ENCODE results near the gene LDLRAD3. TPM values are rescaled to one million over a fixed set of nuclear protein-coding genes. Genes with fewer than 3 reads are reported as not detected.

LDLRAD3 gene
- total RNA-seq, 2 donors from 2014 or later, result 19.2 to 30.6 TPM

- TF ChIP-seq CTCF (conservative IDR thresholded peaks at IDR 0.05), result no peak
- no peak overlapping the region for H3K27ac ChIP-seq (ENCODE audit: low read depth, low read length)
- no peak overlapping the region for H3K4me3 Mint-ChIP-seq
- H3K9ac ChIP-seq (ENCODE audit: extremely low read depth, low read length, poor library complexity, severe bottlenecking), result no peak overlapping the region
- H3K4me1 ChIP-seq (ENCODE audit: control insufficient read depth, insufficient read depth, low read length), result peaks cover 3% of the 10 kb centered on the region
- no peak overlapping the region for H3K4me3 ChIP-seq (ENCODE audit: low read length)
- 96 to 98% methylated on average over 5 to 11 of the region's 11 CpGs for WGBS, 2 experiments (ENCODE audit: insufficient coverage in 1 of 2, insufficient read length in 1 of 2)
- H3K36me3 Mint-ChIP-seq (ENCODE audit: low read depth), result peaks cover 35% of the 10 kb centered on the region
- H3K27me3 Mint-ChIP-seq (ENCODE audit: insufficient read depth), result no peaks in the 10 kb centered on the region
- peaks cover 28% of the 10 kb centered on the region for H3K4me1 Mint-ChIP-seq
- no peaks in the 10 kb centered on the region for H3K27me3 ChIP-seq (ENCODE audit: control insufficient read depth, insufficient read depth, low read length, poor library complexity, severe bottlenecking)
- DNase-seq, result no peak
- peaks cover 2% of the 10 kb centered on the region for H3K9me3 Mint-ChIP-seq
- no peaks in the 10 kb centered on the region for H3K9me3 ChIP-seq (ENCODE audit: control insufficient read depth, low read length)
- H3K27ac Mint-ChIP-seq, result peak overlapping the region; percentile 46
- H3K36me3 ChIP-seq (ENCODE audit: control insufficient read depth, insufficient read depth, low read length), result peaks cover 12% of the 10 kb centered on the region
Measured at GRCh38 chr11:36034551-36035331, 90.9 kb downstream of the LDLRAD3 start.

- 96% methylated on average over 1 of the region's 1 CpG; no CpG with 5 or more reads in 1 of the 2 experiments for WGBS, 2 experiments (ENCODE audit: insufficient coverage in 1 of 2, insufficient read length in 1 of 2)
- peaks cover 28% of the 10 kb centered on the region for H3K4me1 Mint-ChIP-seq
- H3K36me3 Mint-ChIP-seq (ENCODE audit: low read depth), result peaks cover 38% of the 10 kb centered on the region
- Histone ChIP-seq H3K9ac (ENCODE audit: extremely low read depth, low read length, poor library complexity, severe bottlenecking) (no peak overlapping the region), H3K27me3 (ENCODE audit: control insufficient read depth, insufficient read depth, low read length, poor library complexity, severe bottlenecking) (no peaks in the 10 kb centered on the region), H3K4me1 (ENCODE audit: control insufficient read depth, insufficient read depth, low read length) (peaks cover 3% of the 10 kb centered on the region), H3K9me3 (ENCODE audit: control insufficient read depth, low read length) (no peaks in the 10 kb centered on the region), H3K4me3 (ENCODE audit: low read length) (no peak overlapping the region), H3K36me3 (ENCODE audit: control insufficient read depth, insufficient read depth, low read length) (peaks cover 12% of the 10 kb centered on the region), H3K27ac (ENCODE audit: low read depth, low read length) (no peak overlapping the region)
- no peak overlapping the region for H3K27ac Mint-ChIP-seq
- peaks cover 2% of the 10 kb centered on the region for H3K9me3 Mint-ChIP-seq
- H3K4me3 Mint-ChIP-seq, result no peak overlapping the region
- TF ChIP-seq CTCF (conservative IDR thresholded peaks at IDR 0.05), result no peak
- DNase-seq, result no peak
- no peaks in the 10 kb centered on the region for H3K27me3 Mint-ChIP-seq (ENCODE audit: insufficient read depth)
Measured at GRCh38 chr11:36035454-36035853, 91.6 kb downstream of the LDLRAD3 start.

GRCh38 chr11:36035999-36036398 lies 92.1 kb downstream of the LDLRAD3 start:
- H3K4me1 Mint-ChIP-seq, result peaks cover 27% of the 10 kb centered on the region
- no peak for TF ChIP-seq CTCF (conservative IDR thresholded peaks at IDR 0.05)
- peaks cover 2% of the 10 kb centered on the region for H3K9me3 Mint-ChIP-seq
- 88 to 90% methylated on average over 9 of the region's 9 CpGs for WGBS, 2 experiments (ENCODE audit: insufficient coverage in 1 of 2, insufficient read length in 1 of 2)
- no peak for DNase-seq
- H3K27me3 Mint-ChIP-seq (ENCODE audit: insufficient read depth), result no peaks in the 10 kb centered on the region
- Histone ChIP-seq H3K27ac (ENCODE audit: low read depth, low read length) (no peak overlapping the region), H3K9me3 (ENCODE audit: control insufficient read depth, low read length) (no peaks in the 10 kb centered on the region), H3K4me3 (ENCODE audit: low read length) (no peak overlapping the region), H3K9ac (ENCODE audit: extremely low read depth, low read length, poor library complexity, severe bottlenecking) (no peak overlapping the region), H3K4me1 (ENCODE audit: control insufficient read depth, insufficient read depth, low read length) (peaks cover 3% of the 10 kb centered on the region), H3K27me3 (ENCODE audit: control insufficient read depth, insufficient read depth, low read length, poor library complexity, severe bottlenecking) (no peaks in the 10 kb centered on the region), H3K36me3 (ENCODE audit: control insufficient read depth, insufficient read depth, low read length) (peaks cover 12% of the 10 kb centered on the region)
- H3K27ac Mint-ChIP-seq, result no peak overlapping the region
- peaks cover 38% of the 10 kb centered on the region for H3K36me3 Mint-ChIP-seq (ENCODE audit: low read depth)
- H3K4me3 Mint-ChIP-seq, result no peak overlapping the region
